HG02642 (cell line): ENCODE results near the gene HTR2A.

Experiments used
- ATAC-seq: cut with Tn5 transposase; IDR thresholded peaks from one replicate; pipeline ENCODE4 v1.9.1; 2021; ENCODE audit warnings: mild to moderate bottlenecking; ENCODE audit not compliant: unreplicated experiment, poor library complexity

Gene HTR2A

GRCh38 chr13:46896341-46897137 is at the start of gene HTR2A:
HTR2A (minus strand) TSS chr13:46897053; CDS start chr13:46895906, 1,147 bp downstream.
- ATAC-seq = no peak

GRCh38 chr13:46936525-46936924 is 39.7 kb upstream of the HTR2A start:
- ATAC-seq = no peak

- ATAC-seq = no peak
Observed at GRCh38 chr13:46934749-46935148, 37.9 kb upstream of the HTR2A start.

GRCh38 chr13:46926916-46927590 is 30.2 kb upstream of the HTR2A start:
- ATAC-seq = no peak

GRCh38 chr13:46925486-46925885 is 28.6 kb upstream of the HTR2A start:
- no peak for ATAC-seq

GRCh38 chr13:46914341-46914740 is 17.5 kb upstream of the HTR2A start:
- no peak for ATAC-seq

- no peak for ATAC-seq
Observed at GRCh38 chr13:46913757-46914156, 16.9 kb upstream of the HTR2A start.

- ATAC-seq = no peak
Observed at GRCh38 chr13:46909042-46909441, 12.2 kb upstream of the HTR2A start.

GRCh38 chr13:46908501-46908900 is 11.6 kb upstream of the HTR2A start:
- ATAC-seq = no peak

GRCh38 chr13:46906405-46906804 is 9.6 kb upstream of the HTR2A start:
- ATAC-seq = no peak

- ATAC-seq = no peak
Observed at GRCh38 chr13:46905249-46905648, 8.4 kb upstream of the HTR2A start.

GRCh38 chr13:46903748-46904147 is 6.9 kb upstream of the HTR2A start:
- no peak for ATAC-seq

GRCh38 chr13:46901721-46902120 is 4.9 kb upstream of the HTR2A start:
- ATAC-seq = no peak

- ATAC-seq = no peak
Observed at GRCh38 chr13:46899801-46900200, 2.9 kb upstream of the HTR2A start.

- ATAC-seq = no peak
Observed at GRCh38 chr13:46895381-46895780, 1.5 kb downstream of the HTR2A start.

- no peak for ATAC-seq
Observed at GRCh38 chr13:46894568-46894967, 2.3 kb downstream of the HTR2A start.

GRCh38 chr13:46893798-46894560 is 2.9 kb downstream of the HTR2A start:
- peak; percentile 89 for ATAC-seq

- no peak for ATAC-seq
Observed at GRCh38 chr13:46893221-46893740, 3.6 kb downstream of the HTR2A start.

- ATAC-seq = no peak
Observed at GRCh38 chr13:46885018-46885417, 11.8 kb downstream of the HTR2A start.

GRCh38 chr13:46884531-46884930 is 12.3 kb downstream of the HTR2A start:
- no peak for ATAC-seq

GRCh38 chr13:46881621-46882020 is 15.2 kb downstream of the HTR2A start:
- ATAC-seq = no peak
